ENCODE measurements around the gene LMOD2.

LMOD2 gene

GRCh38 chr7:123674399-123675180 is 18.9 kb downstream of the LMOD2 start:
- no peak for DNase-seq

- DNase-seq: no peak
These were observed 19.5 kb downstream of the LMOD2 start for GRCh38 chr7:123675181-123675473.

GRCh38 chr7:123677061-123677715 is 21.5 kb downstream of the LMOD2 start:
- DNase-seq: no peak

GRCh38 chr7:123679614-123680013 is 23.9 kb downstream of the LMOD2 start:
- no peak for DNase-seq

- no peak for DNase-seq
These were observed 24.9 kb downstream of the LMOD2 start for GRCh38 chr7:123680580-123680979.

- DNase-seq: no peak
These were observed 25.9 kb downstream of the LMOD2 start for GRCh38 chr7:123681561-123681960.

- no peak for DNase-seq
These were observed 27.0 kb downstream of the LMOD2 start for GRCh38 chr7:123682690-123683089.

GRCh38 chr7:123687161-123687560 is 31.5 kb downstream of the LMOD2 start:
- DNase-seq: no peak

- no peak for DNase-seq
These were observed 32.1 kb downstream of the LMOD2 start for GRCh38 chr7:123687727-123688126.

- DNase-seq: no peak
These were observed 33.6 kb downstream of the LMOD2 start for GRCh38 chr7:123689250-123689649.

- no peak for DNase-seq
These were observed 34.9 kb downstream of the LMOD2 start for GRCh38 chr7:123690550-123690949.

GRCh38 chr7:123692471-123692877 is 36.8 kb downstream of the LMOD2 start:
- DNase-seq: no peak

GRCh38 chr7:123695944-123696677 is 40.4 kb downstream of the LMOD2 start:
- DNase-seq: no peak

- no peak for DNase-seq
These were observed 49.7 kb downstream of the LMOD2 start for GRCh38 chr7:123705211-123705901.

- no peak for DNase-seq
These were observed 53.9 kb downstream of the LMOD2 start for GRCh38 chr7:123709525-123709924.

GRCh38 chr7:123710683-123711082 is 55.0 kb downstream of the LMOD2 start:
- no peak for DNase-seq

GRCh38 chr7:123711832-123712293 is 56.2 kb downstream of the LMOD2 start:
- no peak for DNase-seq

- DNase-seq: no peak
These were observed 57.0 kb downstream of the LMOD2 start for GRCh38 chr7:123712619-123713018.

Data from activated gamma-delta T cell treated with Interleukin-2 at 50 U/mL for 16 hours (primary cell).